Neural cell (in vitro differentiated cells): ENCODE data around the gene SLC16A8. TPM values are rescaled to one million over a fixed set of nuclear protein-coding genes. Genes with fewer than 3 reads are reported as not detected.

Experiments used
- H2AFZ ChIP-seq: fragments of 200-600, 300-800 bp; sonication (generic), shearing (Covaris generic); 2 replicates; pipeline ENCODE4 v1.6.0; 2014; ENCODE audit warnings: low read depth, mild to moderate bottlenecking, antibody characterized with exemption, low read length, moderate library complexity
- H3F3A ChIP-seq: fragments of 200-600 bp; shearing (Covaris generic); 2 replicates; pipeline ENCODE4 v1.6.1; 2016; ENCODE audit warnings: mild to moderate bottlenecking, moderate library complexity, mixed read lengths, antibody characterized with exemption, low read length; ENCODE audit not compliant: insufficient read depth, poor library complexity, severe bottlenecking
- H3K27ac ChIP-seq: fragments of 200-600, 300-800 bp; sonication (generic), shearing (Covaris generic); 2 replicates; pipeline ENCODE4 v1.5.1; 2014; ENCODE audit warnings: mild to moderate bottlenecking, low read length, moderate library complexity
- H3K27me3 ChIP-seq: fragments of 300-800, 200-600 bp; sonication (generic), shearing (Covaris generic); 2 replicates; pipeline ENCODE4 v1.6.0; 2014; ENCODE audit warnings: mild to moderate bottlenecking, low read depth, low read length, moderate library complexity; ENCODE audit not compliant: insufficient read depth
- H3K36me3 ChIP-seq: fragments of 300-800, 200-600 bp; sonication (generic), shearing (Covaris generic); 2 replicates; pipeline ENCODE4 v1.5.1; 2014; ENCODE audit warnings: mild to moderate bottlenecking, antibody characterized with exemption, low read length, moderate library complexity; ENCODE audit not compliant: insufficient read depth
- H3K4me2 ChIP-seq: fragments of 300-800, 200-600 bp; sonication (generic), shearing (Covaris generic); 2 replicates; pipeline ENCODE4 v1.6.0; 2014; ENCODE audit warnings: mild to moderate bottlenecking, low read length
- H3K4me3 ChIP-seq: fragments of 300-800, 200-600 bp; sonication (generic), shearing (Covaris generic); 2 replicates; pipeline ENCODE4 v1.5.1; 2014; ENCODE audit warnings: mild to moderate bottlenecking, low read length, moderate library complexity
- H3K79me2 ChIP-seq: fragments of 200-600 bp; shearing (Covaris generic); replicated peaks from 2 replicates; pipeline ENCODE4 v1.6.0; 2014; ENCODE audit warnings: mild to moderate bottlenecking, low read length, moderate library complexity; ENCODE audit not compliant: insufficient read depth
- H3K9ac ChIP-seq: fragments of 300-800, 200-600 bp; sonication (generic), shearing (Covaris generic); 2 replicates; pipeline ENCODE4 v1.6.1; 2016; ENCODE audit warnings: mild to moderate bottlenecking, low read length, mixed read lengths
- H3K9me2 ChIP-seq: fragments of 200-600 bp; shearing (Covaris generic); 2 replicates; pipeline ENCODE4 v1.6.1; 2016; ENCODE audit warnings: mild to moderate bottlenecking, low read length, mixed read lengths; ENCODE audit not compliant: insufficient read depth
- H3K9me3 ChIP-seq: fragments of 200-600, 300-800 bp; sonication (generic), shearing (Covaris generic); 2 replicates; pipeline ENCODE4 v1.6.1; 2016; ENCODE audit warnings: mild to moderate bottlenecking, mixed run types, low read length, moderate library complexity, mixed read lengths
- H4K20me1 ChIP-seq: fragments of 200-600 bp; shearing (Covaris generic); 2 replicates; pipeline ENCODE4 v1.6.1; 2016; ENCODE audit warnings: mild to moderate bottlenecking, mixed run types; ENCODE audit not compliant: insufficient read depth
- EP300 ChIP-seq: fragments of 450-650 bp; conservative IDR thresholded peaks from 2 replicates; pipeline ENCODE4 v1.6.1; 2014; ENCODE audit warnings: antibody characterized with exemption, mild to moderate bottlenecking, moderate library complexity; ENCODE audit not compliant: poor library complexity, severe bottlenecking
- EZH2 ChIP-seq: fragments of 200-600, 300-800 bp; shearing (Covaris generic), sonication (generic); IDR thresholded peaks from 2 replicates; pipeline ENCODE4 v1.6.1; 2014; ENCODE audit warnings: antibody characterized with exemption, low read length, borderline replicate concordance, mild to moderate bottlenecking; ENCODE audit not compliant: insufficient read depth, poor library complexity, severe bottlenecking
- MXI1 ChIP-seq: fragments of 450-650 bp; conservative IDR thresholded peaks from 2 replicates; pipeline ENCODE4 v1.6.1; 2014; ENCODE audit warnings: antibody characterized with exemption, mild to moderate bottlenecking; ENCODE audit not compliant: poor library complexity, severe bottlenecking
- POLR2AphosphoS5 ChIP-seq: IDR thresholded peaks from 2 replicates; pipeline ENCODE4 v1.6.1; 2012
- RAD21 ChIP-seq: fragments of 450-650 bp; conservative IDR thresholded peaks from 2 replicates; pipeline ENCODE4 v1.6.1; 2014; ENCODE audit warnings: antibody characterized with exemption, mild to moderate bottlenecking, moderate library complexity
- SMC3 ChIP-seq: fragments of 450-650 bp; conservative IDR thresholded peaks from 2 replicates; pipeline ENCODE4 v1.6.1; 2014; ENCODE audit warnings: antibody characterized with exemption, mild to moderate bottlenecking, moderate library complexity; ENCODE audit not compliant: poor library complexity
- TAF1 ChIP-seq: IDR thresholded peaks from 2 replicates; pipeline ENCODE4 v1.6.1; 2012; ENCODE audit warnings: low read depth
- polyA plus RNA-seq: library from polyadenylated mRNA; depleted of rRNA; stranded (reverse); fragments of >200 nt; gene quantifications from 2 replicates; pipeline ENCODE4 v1.2.3, GENCODE V29; 2014
- TF ChIP-seq, protein P1 (sequence below): IDR thresholded peaks from 2 replicates; pipeline ENCODE4 v1.6.1; 2012; ENCODE audit warnings: borderline replicate concordance
- TF ChIP-seq, protein P2 (sequence below): fragments of 450-650 bp; IDR thresholded peaks from 2 replicates; pipeline ENCODE4 v1.5.1; 2014; ENCODE audit warnings: antibody characterized with exemption, mild to moderate bottlenecking, moderate library complexity; ENCODE audit not compliant: poor library complexity, severe bottlenecking

SLC16A8 gene
- polyA plus RNA-seq, 1 donor from 2014 or later = not detected

DNA sequence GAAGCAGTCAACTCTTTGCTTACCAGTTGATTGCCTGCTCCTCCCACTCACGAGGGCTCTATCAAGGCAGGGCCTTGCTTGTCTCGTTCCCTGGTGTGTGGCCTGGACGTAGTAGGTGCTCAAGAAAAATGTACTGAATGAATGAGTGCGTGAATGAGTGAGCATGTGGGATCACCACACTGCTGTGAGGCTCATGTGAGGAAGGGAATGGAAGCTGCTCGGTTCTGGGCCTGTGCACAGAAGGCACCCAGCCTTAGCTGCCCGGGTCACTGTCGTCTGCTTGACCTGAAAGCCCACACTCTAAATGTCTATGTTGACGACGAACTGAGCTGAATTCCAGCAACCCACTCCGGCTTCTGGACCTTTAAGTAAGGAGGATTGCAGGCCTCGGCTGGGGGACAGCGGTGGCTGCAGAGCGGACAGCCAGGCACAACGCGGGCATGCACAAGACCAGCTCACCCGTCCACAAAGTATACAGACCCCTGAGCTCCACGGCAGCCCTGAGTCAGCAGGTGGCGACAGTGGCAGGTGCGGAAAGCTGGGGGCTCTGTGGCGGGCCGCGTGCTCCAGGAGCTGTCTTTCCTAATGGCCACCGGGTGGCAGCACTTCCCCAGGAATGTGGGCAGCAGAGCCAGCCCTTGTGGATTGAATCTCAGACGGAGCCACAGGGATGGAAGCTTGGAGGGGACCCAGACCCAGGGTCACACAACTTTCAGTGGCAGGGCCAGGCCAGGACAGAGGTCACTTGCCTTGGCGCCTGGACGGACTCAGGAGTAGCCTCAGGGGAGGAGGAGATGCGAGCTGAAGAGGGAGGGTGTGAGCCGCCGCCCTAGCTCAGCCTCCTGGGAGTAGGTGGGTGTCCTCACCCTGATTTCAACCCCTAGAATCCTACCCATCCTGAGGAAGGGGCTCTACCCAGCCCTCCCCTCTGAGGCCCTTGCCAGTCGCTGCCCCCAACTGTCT lies 31.8 kb downstream of the SLC16A8 start:
- H3F3A ChIP-seq = no peaks in the 10 kb centered on the region
- H3K9me2 ChIP-seq = no peaks in the 10 kb centered on the region
- no peaks in the 10 kb centered on the region for H3K27me3 ChIP-seq
- no peaks in the 10 kb centered on the region for H3K36me3 ChIP-seq
- H3K9me3 ChIP-seq = no peaks in the 10 kb centered on the region
- H2AFZ ChIP-seq = no peak overlapping the region
- TF ChIP-seq, protein P1, sequence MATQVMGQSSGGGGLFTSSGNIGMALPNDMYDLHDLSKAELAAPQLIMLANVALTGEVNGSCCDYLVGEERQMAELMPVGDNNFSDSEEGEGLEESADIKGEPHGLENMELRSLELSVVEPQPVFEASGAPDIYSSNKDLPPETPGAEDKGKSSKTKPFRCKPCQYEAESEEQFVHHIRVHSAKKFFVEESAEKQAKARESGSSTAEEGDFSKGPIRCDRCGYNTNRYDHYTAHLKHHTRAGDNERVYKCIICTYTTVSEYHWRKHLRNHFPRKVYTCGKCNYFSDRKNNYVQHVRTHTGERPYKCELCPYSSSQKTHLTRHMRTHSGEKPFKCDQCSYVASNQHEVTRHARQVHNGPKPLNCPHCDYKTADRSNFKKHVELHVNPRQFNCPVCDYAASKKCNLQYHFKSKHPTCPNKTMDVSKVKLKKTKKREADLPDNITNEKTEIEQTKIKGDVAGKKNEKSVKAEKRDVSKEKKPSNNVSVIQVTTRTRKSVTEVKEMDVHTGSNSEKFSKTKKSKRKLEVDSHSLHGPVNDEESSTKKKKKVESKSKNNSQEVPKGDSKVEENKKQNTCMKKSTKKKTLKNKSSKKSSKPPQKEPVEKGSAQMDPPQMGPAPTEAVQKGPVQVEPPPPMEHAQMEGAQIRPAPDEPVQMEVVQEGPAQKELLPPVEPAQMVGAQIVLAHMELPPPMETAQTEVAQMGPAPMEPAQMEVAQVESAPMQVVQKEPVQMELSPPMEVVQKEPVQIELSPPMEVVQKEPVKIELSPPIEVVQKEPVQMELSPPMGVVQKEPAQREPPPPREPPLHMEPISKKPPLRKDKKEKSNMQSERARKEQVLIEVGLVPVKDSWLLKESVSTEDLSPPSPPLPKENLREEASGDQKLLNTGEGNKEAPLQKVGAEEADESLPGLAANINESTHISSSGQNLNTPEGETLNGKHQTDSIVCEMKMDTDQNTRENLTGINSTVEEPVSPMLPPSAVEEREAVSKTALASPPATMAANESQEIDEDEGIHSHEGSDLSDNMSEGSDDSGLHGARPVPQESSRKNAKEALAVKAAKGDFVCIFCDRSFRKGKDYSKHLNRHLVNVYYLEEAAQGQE = no peak
- no peak for TF ChIP-seq EZH2
- TF ChIP-seq RAD21 = peak; percentile 99
- TF ChIP-seq, protein P2, sequence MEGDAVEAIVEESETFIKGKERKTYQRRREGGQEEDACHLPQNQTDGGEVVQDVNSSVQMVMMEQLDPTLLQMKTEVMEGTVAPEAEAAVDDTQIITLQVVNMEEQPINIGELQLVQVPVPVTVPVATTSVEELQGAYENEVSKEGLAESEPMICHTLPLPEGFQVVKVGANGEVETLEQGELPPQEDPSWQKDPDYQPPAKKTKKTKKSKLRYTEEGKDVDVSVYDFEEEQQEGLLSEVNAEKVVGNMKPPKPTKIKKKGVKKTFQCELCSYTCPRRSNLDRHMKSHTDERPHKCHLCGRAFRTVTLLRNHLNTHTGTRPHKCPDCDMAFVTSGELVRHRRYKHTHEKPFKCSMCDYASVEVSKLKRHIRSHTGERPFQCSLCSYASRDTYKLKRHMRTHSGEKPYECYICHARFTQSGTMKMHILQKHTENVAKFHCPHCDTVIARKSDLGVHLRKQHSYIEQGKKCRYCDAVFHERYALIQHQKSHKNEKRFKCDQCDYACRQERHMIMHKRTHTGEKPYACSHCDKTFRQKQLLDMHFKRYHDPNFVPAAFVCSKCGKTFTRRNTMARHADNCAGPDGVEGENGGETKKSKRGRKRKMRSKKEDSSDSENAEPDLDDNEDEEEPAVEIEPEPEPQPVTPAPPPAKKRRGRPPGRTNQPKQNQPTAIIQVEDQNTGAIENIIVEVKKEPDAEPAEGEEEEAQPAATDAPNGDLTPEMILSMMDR = peak; percentile 99
- TF ChIP-seq TAF1 = no peak
- peak; percentile 64 for TF ChIP-seq MXI1
- TF ChIP-seq POLR2AphosphoS5 = no peak
- TF ChIP-seq EP300 = no peak
- peak; percentile 98 for TF ChIP-seq SMC3
- no peaks in the 10 kb centered on the region for H3K79me2 ChIP-seq
- H3K9ac ChIP-seq = no peak overlapping the region
- H4K20me1 ChIP-seq = no peaks in the 10 kb centered on the region
- H3K4me3 ChIP-seq = no peak overlapping the region
- no peak overlapping the region for H3K4me2 ChIP-seq
- no peak overlapping the region for H3K27ac ChIP-seq

DNA sequence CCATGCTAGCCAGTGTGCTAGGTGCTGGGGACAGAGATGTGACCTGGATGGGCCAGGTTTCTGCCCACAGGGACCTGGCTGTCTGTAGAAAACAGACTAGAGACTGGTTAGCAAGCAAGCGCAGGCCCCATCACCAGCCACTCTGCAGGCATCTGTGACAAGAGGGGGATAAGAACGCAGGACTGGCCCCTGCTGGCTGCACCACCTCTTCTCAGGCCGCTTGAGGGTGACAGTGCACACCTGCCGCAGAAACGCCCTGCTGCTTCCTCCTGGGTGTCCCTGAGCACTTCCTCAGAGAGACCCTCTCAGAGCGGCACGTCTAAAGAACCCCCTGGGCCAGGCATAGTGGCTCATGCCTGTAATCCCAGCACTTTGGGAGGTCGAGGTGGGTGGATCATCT lies 32.7 kb downstream of the SLC16A8 start:
- Histone ChIP-seq H3K27me3 (no peaks in the 10 kb centered on the region), H2AFZ (no peak overlapping the region), H3K36me3 (no peaks in the 10 kb centered on the region), H3K79me2 (no peaks in the 10 kb centered on the region), H4K20me1 (no peaks in the 10 kb centered on the region), H3K9ac (no peak overlapping the region), H3F3A (no peaks in the 10 kb centered on the region), H3K27ac (no peak overlapping the region), H3K9me2 (no peaks in the 10 kb centered on the region), H3K4me3 (no peak overlapping the region), H3K9me3 (no peaks in the 10 kb centered on the region), H3K4me2 (no peak overlapping the region)
- TF ChIP-seq, protein P2 = no peak
- TF ChIP-seq RAD21 (no peak), POLR2AphosphoS5 (no peak), TAF1 (no peak), EP300 (no peak), MXI1 (no peak), EZH2 (no peak), SMC3 (no peak)
- TF ChIP-seq, protein P1 = no peak
